Adrenal gland (tissue), 12 donors: ENCODE results near the gene CTAG2. TPM values are rescaled to one million over a fixed set of nuclear protein-coding genes. Genes with fewer than 3 reads are reported as not detected.

Experiments
- DNase-seq, 7 donors: peaks; one replicate each; pipeline ENCODE4 v3.0.0-alpha.2; 2019 to 2020
- H3K27ac ChIP-seq, 5 donors: fragments of 200-600 bp; sonication (generic) in 4 of 5; 1 replicate in 3 of 5; 2 replicates in 2 of 5; pipeline versions ENCODE4 v1.5.1 to v1.8.0; 2016 to 2020; ENCODE audit warnings: mild to moderate bottlenecking in 1 of 5
- H3K27me3 ChIP-seq: fragments of 200-600 bp; 2 replicates; pipeline ENCODE4 v1.8.0; 2021
- H3K36me3 ChIP-seq, 2 donors: fragments of 200-600 bp; replicated peaks in 1 of 2; 1 replicate in 1 of 2; 2 replicates in 1 of 2; pipeline versions ENCODE4 v1.5.1 to v1.8.0; 2018 to 2022
- H3K4me1 ChIP-seq, 2 donors: fragments of 200-600 bp; replicated peaks in 1 of 2; 1 replicate in 1 of 2; 2 replicates in 1 of 2; pipeline versions ENCODE4 v1.5.1 to v1.8.0; 2018 to 2021
- H3K4me3 ChIP-seq, 4 donors: fragments of 200-600 bp; sonication (generic) in 3 of 4; one replicate each; pipeline ENCODE4 v1.5.1; 2016 to 2018
- H3K9me3 ChIP-seq, 3 donors: fragments of 200-600 bp; sonication (generic) in 1 of 3; replicated peaks in 1 of 3; 1 replicate in 2 of 3; 2 replicates in 1 of 3; pipeline versions ENCODE4 v1.5.1 to v1.8.0; 2016 to 2021
- CTCF ChIP-seq, 6 experiments: fragments of 450-650 bp in 4 of 6; fragments of 200-600 bp in 2 of 6; sonication (generic) in 1 of 6; IDR thresholded peaks; 1 replicate in 5 of 6; 2 replicates in 1 of 6; pipeline versions ENCODE4 v1.5.1 to v1.8.0; 2016 to 2021; ENCODE audit warnings: antibody characterized with exemption in 6 of 6, mild to moderate bottlenecking in 2 of 6, moderate library complexity in 1 of 6
- POLR2A ChIP-seq, 2 donors: fragments of 450-650 bp; IDR thresholded peaks; one replicate each; pipeline ENCODE4 v1.6.1; 2017; ENCODE audit warnings: antibody characterized with exemption in 2 of 2, mild to moderate bottlenecking in 2 of 2, moderate library complexity in 1 of 2
- WGBS, 4 donors: extraction: QIAGEN DNeasy Blood & Tissue Kit in 2 of 4; methylation state at CpG; one replicate each; pipeline versions ENCODE4 v1.1.5 to v1.1.7; 2013 to 2017; 5-methylcytosine and 5-hydroxymethylcytosine counted together
- intact Hi-C, 2 donors: fragments of 100-400 bp; cut with DNase I; formaldehyde crosslinking; loops; one replicate each; pipeline versions ENCODE4 v1.14.1 to v1.15.0; 2022 to 2023
- polyA plus RNA-seq, 3 donors: library from polyadenylated mRNA; stranded (reverse); fragments of 200-250 nt in 2 of 3; fragments of 350-450 nt in 1 of 3; fragmentation: Illumina TruSeq in 1 of 3; extraction: RNeasy Lipid Tissue Mini Kit (QIAGEN cat#74804) in 1 of 3; gene quantifications; one replicate each; pipeline ENCODE4 v1.2.3, GENCODE V29; 2013 to 2014
- total RNA-seq, 9 donors: library from RNA; depleted of rRNA in 4 of 9; stranded (reverse); fragments of >200 nt in 4 of 9; fragments of 120-200 nt in 1 of 9; fragmentation: NEBNext Ultra II Directional in 1 of 9; extraction: Animal tissue kit (Norgen Biotek cat#: 25700) in 1 of 9; gene quantifications; one replicate each; pipeline versions ENCODE4 v1.1.0 to v1.2.4, GENCODE V29; 2013 to 2023
- donor health status: healthy with polysubstance abuse.
- donor health status: Bipolar disorder and iron deficiency.
- donor health status: DM: yes; HTN: yes; CAD: no.
- donor health status: DM: no; HTN: no; CAD: no.
- donor health status: DM: no; HTN: no; CAD: no.
- donor health status: DM: yes; HTN: yes; CAD: no.

CTAG2 gene
- total and polyA plus RNA-seq, 12 donors, result 0.79 to 7.2 (median 5.5) TPM; not detected in 9

GRCh38 chrX:154605566-154605965 is 47.8 kb downstream of the CTAG2 start:
- Histone ChIP-seq H3K9me3 (no peaks in the 10 kb centered on the region), H3K36me3 (no peaks in the 10 kb centered on the region), H3K27ac (no peak overlapping the region), H3K4me3 (no peak overlapping the region), H3K4me1 (no peaks in the 10 kb centered on the region), H3K27me3 (peaks cover 8% of the 10 kb centered on the region)
- intact Hi-C loops, result no loop called here
- no peak for DNase-seq
- 72 to 83% (median 73%) methylated on average over 4 to 6 of the region's 6 CpGs for WGBS, 4 donors
- TF ChIP-seq CTCF (IDR thresholded peaks at IDR 0.05) (no peak), POLR2A (IDR thresholded peaks at IDR 0.05) (no peak)

- 69 to 87% (median 82%) methylated on average over 4 to 13 of the region's 13 CpGs for WGBS, 4 donors
- no peak overlapping the region for H3K27ac ChIP-seq
- no peak for TF ChIP-seq CTCF (IDR thresholded peaks at IDR 0.05)
- TF ChIP-seq POLR2A (IDR thresholded peaks at IDR 0.05), result no peak
Observed at GRCh38 chrX:154603438-154604430, 49.6 kb downstream of the CTAG2 start.

GRCh38 chrX:154602766-154603437 is 50.5 kb downstream of the CTAG2 start:
- TF ChIP-seq POLR2A (IDR thresholded peaks at IDR 0.05), result no peak
- TF ChIP-seq CTCF (IDR thresholded peaks at IDR 0.05), result no peak
- WGBS, 4 donors, result 84 to 91% (median 87%) methylated on average over 16 to 18 of the region's 18 CpGs
- H3K4me3 ChIP-seq, result no peak overlapping the region
- peaks cover 8% of the 10 kb centered on the region for H3K27me3 ChIP-seq
- H3K27ac ChIP-seq, result no peak overlapping the region
- DNase-seq, result peak in 1 of 7 donors; percentile 7
- no peaks in the 10 kb centered on the region for H3K9me3 ChIP-seq
- no peaks in the 10 kb centered on the region for H3K4me1 ChIP-seq
- no peaks in the 10 kb centered on the region for H3K36me3 ChIP-seq
- intact Hi-C loops, result no loop called here

More at GRCh38 chrX:154603438-154604430, 49.6 kb downstream of the CTAG2 start:
- intact Hi-C loops, result no loop called here
- peak in 3 of 7 donors; percentile 26 to 39 (median 36) for DNase-seq
- no peaks in the 10 kb centered on the region for H3K4me1 ChIP-seq
- peaks cover 8% of the 10 kb centered on the region for H3K27me3 ChIP-seq
- no peak overlapping the region for H3K4me3 ChIP-seq
- no peaks in the 10 kb centered on the region for H3K36me3 ChIP-seq
- H3K9me3 ChIP-seq, result no peaks in the 10 kb centered on the region

- Histone ChIP-seq H3K4me1 (no peaks in the 10 kb centered on the region), H3K36me3 (no peaks in the 10 kb centered on the region), H3K27me3 (peaks cover 8% of the 10 kb centered on the region), H3K4me3 (no peak overlapping the region), H3K27ac (no peak overlapping the region), H3K9me3 (no peaks in the 10 kb centered on the region)
- 73 to 82% (median 78%) methylated on average over 7 to 13 of the region's 13 CpGs for WGBS, 4 donors
- peak in 1 of 7 donors; percentile 2 for DNase-seq
- intact Hi-C loops, result no loop called here
- no peak for TF ChIP-seq CTCF (IDR thresholded peaks at IDR 0.05)
Observed at GRCh38 chrX:154602226-154602625, 51.2 kb downstream of the CTAG2 start.
